GM18511 (cell line): ENCODE data around the gene NSL1.

ENCODE experiments used
- ATAC-seq: cut with Tn5 transposase; IDR thresholded peaks from one replicate; pipeline ENCODE4 v1.9.1; 2021; ENCODE audit warnings: mild to moderate bottlenecking, moderate library complexity; ENCODE audit not compliant: unreplicated experiment

NSL1 gene

GRCh38 chr1:212687811-212688210, 103.8 kb downstream of the NSL1 start:
- no peak for ATAC-seq

DNA sequence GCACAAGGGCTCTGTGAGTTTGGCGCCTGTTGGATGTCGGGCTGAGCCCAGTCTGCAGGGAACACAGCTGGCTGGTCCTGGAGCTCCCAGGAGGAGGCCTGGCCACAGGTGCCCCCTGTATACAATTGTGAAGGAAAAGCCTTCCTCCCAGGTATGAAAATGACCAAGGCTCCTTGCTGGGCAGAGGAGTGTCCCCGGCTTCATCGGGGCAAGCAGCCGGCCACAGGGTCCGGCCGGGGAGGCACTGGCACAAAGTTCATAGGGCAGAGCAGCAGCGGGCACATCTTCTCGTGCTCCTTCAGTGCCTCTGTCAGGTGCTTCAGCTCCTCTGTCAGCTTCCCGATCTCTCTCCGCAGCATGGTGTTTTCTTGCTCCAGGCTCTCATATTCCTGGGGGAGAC, 105.0 kb downstream of the NSL1 start:
- ATAC-seq = no peak

GRCh38 chr1:212686069-212686468, 105.5 kb downstream of the NSL1 start:
- ATAC-seq = no peak

GRCh38 chr1:212685429-212685828, 106.1 kb downstream of the NSL1 start:
- no peak for ATAC-seq

GRCh38 chr1:212684521-212685090, 107.0 kb downstream of the NSL1 start:
- ATAC-seq = no peak

DNA sequence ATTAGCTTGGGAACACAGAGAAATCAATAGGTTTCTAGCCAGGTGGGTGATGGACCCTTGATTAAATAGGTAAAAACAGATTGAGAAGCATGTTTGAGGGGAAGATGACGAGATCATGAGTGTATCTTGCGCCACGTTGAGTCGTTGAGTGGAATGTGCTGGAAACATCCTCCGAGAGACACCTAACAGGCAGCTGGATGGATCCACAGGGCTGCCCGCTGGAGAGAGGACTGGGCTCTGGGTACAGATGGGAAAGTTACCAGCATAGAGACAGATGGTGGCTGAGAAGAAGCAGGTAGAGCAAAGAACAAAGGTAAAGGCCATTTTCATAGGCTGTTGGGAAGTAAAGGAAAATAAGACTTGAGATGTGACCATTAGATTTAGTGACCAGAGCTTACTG, 107.5 kb downstream of the NSL1 start:
- no peak for ATAC-seq

DNA sequence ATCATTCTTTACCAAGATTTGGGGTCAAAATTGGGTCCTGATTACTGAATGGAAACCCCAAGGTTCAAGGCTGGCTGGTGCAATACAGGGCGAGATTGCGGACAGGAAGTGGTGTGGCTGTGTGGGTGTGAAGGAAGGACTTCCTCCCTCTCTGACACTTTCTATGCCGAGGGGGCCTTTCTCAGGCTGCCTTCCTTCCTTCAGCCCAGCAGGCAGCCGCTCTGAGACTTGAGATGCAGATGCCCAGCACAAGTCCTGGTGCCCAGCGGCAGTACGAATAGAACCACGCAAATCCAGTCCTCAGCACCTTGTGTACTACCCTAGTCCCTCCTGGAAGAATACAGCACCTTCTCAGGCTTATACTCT, 108.2 kb downstream of the NSL1 start:
- ATAC-seq = peak; percentile 80

GRCh38 chr1:212680680-212681389, 110.7 kb downstream of the NSL1 start:
- ATAC-seq = no peak

DNA sequence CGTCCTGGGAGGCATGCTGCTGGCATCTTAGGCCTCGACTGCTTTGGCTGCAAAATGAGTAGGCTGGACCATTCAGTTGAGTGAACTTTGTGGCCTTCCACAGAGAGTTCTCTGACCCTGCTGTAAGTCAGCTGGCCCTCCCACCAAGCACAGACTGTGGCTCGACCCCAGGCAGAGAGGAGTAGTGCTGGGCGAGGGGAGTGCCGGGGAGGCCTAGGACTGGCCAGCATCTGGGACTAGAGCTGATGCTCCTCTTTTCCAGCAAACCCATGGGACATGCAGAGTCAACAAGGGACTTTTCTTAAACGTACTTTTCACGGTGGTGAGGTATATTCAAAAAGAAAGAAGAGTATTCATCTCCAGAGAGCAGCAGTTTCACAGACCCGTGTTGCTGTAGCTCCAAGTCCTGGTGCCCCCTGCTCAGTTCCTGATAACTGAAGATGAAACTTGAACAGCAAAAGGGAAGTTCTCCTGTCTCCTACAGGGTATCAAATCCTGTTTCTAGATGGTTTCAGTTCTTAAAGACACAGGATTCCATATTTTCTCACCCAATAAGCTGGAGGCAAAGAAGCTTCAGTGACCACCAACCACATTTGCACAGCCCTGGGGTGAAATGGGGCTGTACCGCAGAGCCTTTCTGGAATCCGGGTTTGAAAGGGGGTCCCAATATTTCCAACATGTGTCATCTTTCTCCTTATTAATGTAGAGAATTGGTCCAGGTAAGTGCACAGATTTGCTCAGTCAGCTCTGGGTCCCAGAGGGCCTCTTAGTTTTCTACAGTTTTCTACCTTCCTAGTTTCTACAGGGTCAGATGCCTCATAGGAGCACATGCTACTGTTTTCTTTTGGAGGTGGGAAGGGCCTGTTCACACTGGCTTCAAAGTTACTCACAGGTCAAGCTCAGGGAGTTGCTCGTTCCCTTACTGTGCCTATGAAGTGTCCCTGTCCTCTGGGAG, 112.8 kb downstream of the NSL1 start:
- ATAC-seq = peak; percentile 64

DNA sequence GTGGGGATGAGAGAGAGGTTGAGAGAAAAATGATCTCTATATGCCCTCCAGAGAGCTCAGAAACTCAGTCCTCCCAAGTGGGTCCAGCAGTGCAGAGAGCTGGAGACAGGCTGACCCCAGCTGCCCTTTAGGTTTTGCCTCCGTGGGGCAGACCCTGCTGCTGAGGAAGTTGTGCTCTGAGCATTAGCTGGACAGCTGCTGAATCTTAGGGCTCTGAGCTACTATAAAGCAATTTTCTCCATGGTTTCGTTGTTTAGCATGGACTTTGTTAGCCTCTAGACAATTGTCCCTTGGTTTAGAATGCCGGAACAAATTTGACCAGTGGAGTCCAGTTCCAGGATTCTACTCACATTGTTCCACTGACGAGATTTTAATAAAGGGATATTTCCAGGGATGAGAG, 114.0 kb downstream of the NSL1 start:
- ATAC-seq = no peak

GRCh38 chr1:212677136-212677535, 114.4 kb downstream of the NSL1 start:
- ATAC-seq = no peak
